B cell (primary cell): ENCODE data around the gene BBX.

Experiments used
- EZH2 ChIP-seq: IDR thresholded peaks from 2 replicates; pipeline ENCODE4 v1.6.1; 2012; ENCODE audit warnings: borderline replicate concordance, low read depth, mild to moderate bottlenecking, moderate library complexity, low read length; ENCODE audit not compliant: insufficient read depth, poor library complexity, severe bottlenecking
- TF ChIP-seq, protein P1 (sequence below): fragments of 200-600 bp; IDR thresholded peaks from one replicate; pipeline ENCODE4 v1.8.0; 2022; ENCODE audit warnings: antibody characterized with exemption, mild to moderate bottlenecking

DNA sequence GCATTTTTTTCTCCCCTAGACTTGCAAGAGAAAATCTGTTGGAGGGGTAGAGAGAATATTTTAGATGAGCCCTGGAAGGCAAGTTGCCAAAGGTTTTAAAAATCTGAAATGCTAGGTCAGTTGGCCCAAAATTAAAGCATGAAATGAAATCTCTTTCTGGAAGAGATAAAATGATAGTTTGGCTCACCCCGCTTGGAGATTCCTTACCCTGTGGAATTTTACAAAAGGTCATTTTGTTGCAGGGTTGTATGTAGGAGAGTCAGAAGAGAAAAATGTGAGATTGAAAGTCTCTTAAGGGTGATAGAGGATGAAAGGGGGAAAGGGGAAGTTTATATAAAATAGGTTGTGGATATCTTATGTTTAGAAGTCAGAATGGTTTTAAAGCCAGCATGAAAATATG lies 290.3 kb downstream of the BBX start:
- TF ChIP-seq EZH2, result no peak
- TF ChIP-seq, protein P1, sequence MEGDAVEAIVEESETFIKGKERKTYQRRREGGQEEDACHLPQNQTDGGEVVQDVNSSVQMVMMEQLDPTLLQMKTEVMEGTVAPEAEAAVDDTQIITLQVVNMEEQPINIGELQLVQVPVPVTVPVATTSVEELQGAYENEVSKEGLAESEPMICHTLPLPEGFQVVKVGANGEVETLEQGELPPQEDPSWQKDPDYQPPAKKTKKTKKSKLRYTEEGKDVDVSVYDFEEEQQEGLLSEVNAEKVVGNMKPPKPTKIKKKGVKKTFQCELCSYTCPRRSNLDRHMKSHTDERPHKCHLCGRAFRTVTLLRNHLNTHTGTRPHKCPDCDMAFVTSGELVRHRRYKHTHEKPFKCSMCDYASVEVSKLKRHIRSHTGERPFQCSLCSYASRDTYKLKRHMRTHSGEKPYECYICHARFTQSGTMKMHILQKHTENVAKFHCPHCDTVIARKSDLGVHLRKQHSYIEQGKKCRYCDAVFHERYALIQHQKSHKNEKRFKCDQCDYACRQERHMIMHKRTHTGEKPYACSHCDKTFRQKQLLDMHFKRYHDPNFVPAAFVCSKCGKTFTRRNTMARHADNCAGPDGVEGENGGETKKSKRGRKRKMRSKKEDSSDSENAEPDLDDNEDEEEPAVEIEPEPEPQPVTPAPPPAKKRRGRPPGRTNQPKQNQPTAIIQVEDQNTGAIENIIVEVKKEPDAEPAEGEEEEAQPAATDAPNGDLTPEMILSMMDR, result no peak
